Activated CD8-positive, alpha-beta T cell treated with anti-CD3 and anti-CD28 coated beads for 36 hours (primary cell): ENCODE results near the gene MALAT1. TPM values are rescaled to one million over a fixed set of nuclear protein-coding genes. Genes with fewer than 3 reads are reported as not detected.
"Not testable (repeated sequence)": the region's sequence is repeated elsewhere in the genome, so short reads cannot be mapped to it uniquely, and the experiment has no call there.

ENCODE experiments used
- ATAC-seq: fragments of 200-7000 bp; cut with Tn5 transposase; one replicate; pipeline ENCODE4 v1.10.0; 2021; ENCODE audit warnings: mild to moderate bottlenecking, moderate library complexity
- CTCF ChIA-PET: fragments of 350-600 bp; sonication (Branson Sonifier 250); formaldehyde crosslinking; loops from one replicate; lab custom pipeline; 2021; ENCODE audit warnings: antibody characterized with exemption; lab: Charles Lee
- POLR2A ChIA-PET: fragments of 350-600 bp; sonication (Branson Sonifier 250); formaldehyde crosslinking; loops from one replicate; lab custom pipeline; 2021; ENCODE audit warnings: antibody characterized with exemption; lab: Charles Lee
- DNase-seq: peaks from one replicate; pipeline ENCODE4 v3.0.0-alpha.2; 2020
- H3K27ac Mint-ChIP-seq: one replicate; pipeline ENCODE4 v1.8.0; 2021; ENCODE audit warnings: mild to moderate bottlenecking, mixed read lengths
- H3K27me3 Mint-ChIP-seq: one replicate; pipeline ENCODE4 v1.8.0; 2021; ENCODE audit warnings: mixed read lengths
- H3K36me3 Mint-ChIP-seq: one replicate; pipeline ENCODE4 v1.8.0; 2021; ENCODE audit warnings: low read depth, mixed read lengths
- H3K4me1 Mint-ChIP-seq: one replicate; pipeline ENCODE4 v1.8.0; 2021; ENCODE audit warnings: low read depth, mixed read lengths
- H3K4me3 Mint-ChIP-seq: one replicate; pipeline ENCODE4 v1.8.0; 2021; ENCODE audit warnings: mild to moderate bottlenecking, moderate library complexity, mixed read lengths
- H3K9me3 Mint-ChIP-seq: one replicate; pipeline ENCODE4 v1.8.0; 2021; ENCODE audit warnings: mixed read lengths
- CTCF ChIP-seq: fragments of 200-600 bp; IDR thresholded peaks from one replicate; pipeline ENCODE4 v1.8.0; 2022; ENCODE audit warnings: antibody characterized with exemption, mild to moderate bottlenecking
- intact Hi-C: fragments of 100-400 bp; cut with micrococcal nuclease; formaldehyde crosslinking; loops from one replicate; pipeline ENCODE4 v1.10.0; 2022
- total RNA-seq, 2 experiments: library from RNA; stranded (reverse); gene quantifications; one replicate each; pipeline ENCODE4 v1.2.3, GENCODE V29; 2021

Gene MALAT1
- total RNA-seq, 2 experiments from 2014 or later: 3,856 to 3,869 TPM

GRCh38 chr11:65468874-65469333 lies 29.9 kb upstream of the MALAT1 start:
- no peaks in the 10 kb centered on the region for H3K27me3 Mint-ChIP-seq
- no peaks in the 10 kb centered on the region for H3K9me3 Mint-ChIP-seq
- ChIA-PET POLR2A (interaction anchor here (1.3 to 15.0 kb wide), 6 partner anchors 12 to 93 kb away, joined by 3 to 687 read pairs (median 6); partner anchors contain the start of genes MALAT1 and NEAT1), CTCF (interaction anchor here (0.7 to 2.1 kb wide), 16 partner anchors 10 to 240 kb away, joined by 3 to 27 read pairs (median 3); partner anchors contain the start of gene MALAT1)
- ATAC-seq (peak; percentile 56), DNase-seq (peak; percentile 84)
- H3K27ac Mint-ChIP-seq: no peak overlapping the region
- peaks cover 22% of the 10 kb centered on the region for H3K4me1 Mint-ChIP-seq
- TF ChIP-seq CTCF: peak; percentile 58
- intact Hi-C loops: no loop called here
- no peaks in the 10 kb centered on the region for H3K36me3 Mint-ChIP-seq
- no peak overlapping the region for H3K4me3 Mint-ChIP-seq

GRCh38 chr11:65470433-65471049 lies 28.3 kb upstream of the MALAT1 start:
- intact Hi-C loops: loop anchor here (5.0 kb wide), 1 partner anchor 37 kb away; no protein-coding TSS in a partner anchor
- ATAC-seq (no peak), DNase-seq (no peak)
- peak overlapping the region; percentile 99 for H3K27ac Mint-ChIP-seq
- peaks cover 26% of the 10 kb centered on the region for H3K4me1 Mint-ChIP-seq
- CTCF ChIA-PET: interaction anchor here (0.7 to 3.6 kb wide), 8 partner anchors 18 to 54 kb away, joined by 3 to 27 read pairs (median 11); no protein-coding TSS in a partner anchor
- peak overlapping the region; percentile 1 for H3K4me3 Mint-ChIP-seq
- TF ChIP-seq CTCF: no peak
- H3K9me3 Mint-ChIP-seq: no peaks in the 10 kb centered on the region
- peaks cover 3% of the 10 kb centered on the region for H3K36me3 Mint-ChIP-seq
- no peaks in the 10 kb centered on the region for H3K27me3 Mint-ChIP-seq
- POLR2A ChIA-PET: interaction anchor here (1.7 to 15.0 kb wide), 3 partner anchors 19 to 48 kb away, joined by 8 to 687 read pairs (median 391); partner anchors contain the start of genes MALAT1 and NEAT1

GRCh38 chr11:65471447-65471891 lies 27.4 kb upstream of the MALAT1 start:
- CTCF ChIA-PET: interaction anchor here (0.5 to 3.6 kb wide), 18 partner anchors 8 to 116 kb away, joined by 3 to 15 read pairs (median 4); partner anchors contain the start of genes FAM89B and MALAT1
- H3K4me3 Mint-ChIP-seq: peak overlapping the region; percentile 72
- TF ChIP-seq CTCF: peak; percentile 37
- H3K27me3 Mint-ChIP-seq: no peaks in the 10 kb centered on the region
- intact Hi-C loops: loop anchor here (5.0 kb wide), 1 partner anchor 36 kb away; no protein-coding TSS in a partner anchor
- peak overlapping the region; percentile 99 for H3K27ac Mint-ChIP-seq
- ATAC-seq: peak; percentile 1
- no peak for DNase-seq
- peaks cover 7% of the 10 kb centered on the region for H3K36me3 Mint-ChIP-seq
- no peaks in the 10 kb centered on the region for H3K9me3 Mint-ChIP-seq
- H3K4me1 Mint-ChIP-seq: peaks cover 26% of the 10 kb centered on the region
- POLR2A ChIA-PET: interaction anchor here (0.7 to 15.0 kb wide), 16 partner anchors 8 to 90 kb away, joined by 3 to 687 read pairs (median 4); partner anchors contain the start of genes MALAT1 and NEAT1

GRCh38 chr11:65472588-65473277 lies 26.1 kb upstream of the MALAT1 start:
- ChIA-PET CTCF (interaction anchor here (0.9 to 3.6 kb wide), 15 partner anchors 11 to 143 kb away, joined by 3 to 15 read pairs (median 4); partner anchors contain the start of genes FAM89B and SLC25A45), POLR2A (interaction anchor here (1.0 to 15.0 kb wide), 9 partner anchors 9 to 89 kb away, joined by 3 to 687 read pairs (median 5); partner anchors contain the start of genes MALAT1 and NEAT1)
- not testable (repeated sequence) for ATAC-seq, DNase-seq, H3K27me3 Mint-ChIP-seq, H3K9me3 Mint-ChIP-seq
- Mint-ChIP-seq H3K4me3 (peak overlapping the region; percentile 72), H3K27ac (peak overlapping the region; percentile 99), H3K36me3 (peaks cover 13% of the 10 kb centered on the region), H3K4me1 (peaks cover 26% of the 10 kb centered on the region)
- intact Hi-C loops: loop anchor here (5.0 kb wide), 1 partner anchor 35 kb away; no protein-coding TSS in a partner anchor
